Fibroblast of skin of back (primary cell): Measurements from ENCODE around the gene DOLPP1.
A peak's percentile ranks its signal among the peaks of the same experiment; 100 is the strongest.

Source experiments
- DNase-seq: peaks from one replicate; pipeline ENCODE4 v3.0.0-alpha.2; 2013

DOLPP1 gene

GRCh38 chr9:129139993-129140396 lies 59.1 kb downstream of the DOLPP1 start:
- peak; percentile 100 for DNase-seq
